22Rv1 (cell line): ENCODE results near the gene MAPK6.
"Not testable (repeated sequence)": the region's sequence is repeated elsewhere in the genome, so short reads cannot be mapped to it uniquely, and the experiment has no call there.

Experiments used
- H3K27ac ChIP-seq: fragments of 450-650 bp; 2 replicates; pipeline ENCODE4 v1.5.1; 2017
- ZFX ChIP-seq: fragments of 450-650 bp; IDR thresholded peaks from 2 replicates; pipeline ENCODE4 v1.6.1; 2017; ENCODE audit warnings: antibody characterized with exemption, borderline replicate concordance
- TF ChIP-seq, protein P1 (sequence below): fragments of 450-650 bp; IDR thresholded peaks from 2 replicates; pipeline ENCODE4 v1.5.1; 2017; ENCODE audit warnings: mild to moderate bottlenecking

Gene MAPK6

GRCh38 chr15:52078197-52078875, 59.3 kb downstream of the MAPK6 start:
- TF ChIP-seq, protein P1, sequence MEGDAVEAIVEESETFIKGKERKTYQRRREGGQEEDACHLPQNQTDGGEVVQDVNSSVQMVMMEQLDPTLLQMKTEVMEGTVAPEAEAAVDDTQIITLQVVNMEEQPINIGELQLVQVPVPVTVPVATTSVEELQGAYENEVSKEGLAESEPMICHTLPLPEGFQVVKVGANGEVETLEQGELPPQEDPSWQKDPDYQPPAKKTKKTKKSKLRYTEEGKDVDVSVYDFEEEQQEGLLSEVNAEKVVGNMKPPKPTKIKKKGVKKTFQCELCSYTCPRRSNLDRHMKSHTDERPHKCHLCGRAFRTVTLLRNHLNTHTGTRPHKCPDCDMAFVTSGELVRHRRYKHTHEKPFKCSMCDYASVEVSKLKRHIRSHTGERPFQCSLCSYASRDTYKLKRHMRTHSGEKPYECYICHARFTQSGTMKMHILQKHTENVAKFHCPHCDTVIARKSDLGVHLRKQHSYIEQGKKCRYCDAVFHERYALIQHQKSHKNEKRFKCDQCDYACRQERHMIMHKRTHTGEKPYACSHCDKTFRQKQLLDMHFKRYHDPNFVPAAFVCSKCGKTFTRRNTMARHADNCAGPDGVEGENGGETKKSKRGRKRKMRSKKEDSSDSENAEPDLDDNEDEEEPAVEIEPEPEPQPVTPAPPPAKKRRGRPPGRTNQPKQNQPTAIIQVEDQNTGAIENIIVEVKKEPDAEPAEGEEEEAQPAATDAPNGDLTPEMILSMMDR = no peak
- no peak for TF ChIP-seq ZFX

DNA sequence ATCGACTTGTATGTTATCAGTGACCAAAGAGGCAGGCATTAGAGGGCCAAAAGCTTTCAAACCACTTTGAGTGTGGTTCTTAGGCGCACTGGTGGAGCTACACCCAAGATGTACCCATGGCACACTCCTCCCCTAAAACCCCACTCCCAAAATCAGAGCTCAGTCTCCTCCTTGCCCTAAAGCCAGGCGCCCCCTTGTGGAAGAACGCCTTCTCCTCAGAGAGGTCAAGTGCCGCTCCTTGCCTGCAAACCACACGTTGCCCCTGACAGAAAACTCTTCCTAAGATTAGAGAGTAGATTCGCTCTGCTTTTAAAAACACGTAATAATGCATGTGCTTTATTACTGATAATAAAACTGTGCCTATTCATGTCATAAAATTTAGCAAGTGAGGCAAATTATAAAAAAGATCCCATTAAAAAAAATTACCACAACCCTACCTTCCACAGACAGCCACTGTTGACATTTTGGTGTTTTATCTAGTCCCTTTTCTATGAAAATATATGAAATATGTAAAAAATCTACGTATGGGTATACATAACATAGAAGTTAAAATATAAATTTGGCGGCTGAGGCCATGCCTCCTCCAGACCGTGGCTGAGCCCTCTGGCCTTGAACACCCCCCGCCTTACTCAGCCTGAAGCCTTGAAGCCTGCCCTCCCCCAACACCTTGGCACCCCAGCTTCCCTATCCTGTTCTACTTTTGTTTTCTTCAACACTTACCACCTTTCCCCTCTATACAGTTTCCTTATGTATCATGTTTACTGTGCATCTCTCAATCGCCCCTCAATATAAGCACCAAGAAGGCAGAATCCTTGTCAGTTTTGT, 60.1 kb downstream of the MAPK6 start:
- no peak overlapping the region for H3K27ac ChIP-seq
- no peak for TF ChIP-seq ZFX
- TF ChIP-seq, protein P1 = peak; percentile 95

More at GRCh38 chr15:52078197-52078875, 59.3 kb downstream of the MAPK6 start:
- no peak overlapping the region for H3K27ac ChIP-seq

DNA sequence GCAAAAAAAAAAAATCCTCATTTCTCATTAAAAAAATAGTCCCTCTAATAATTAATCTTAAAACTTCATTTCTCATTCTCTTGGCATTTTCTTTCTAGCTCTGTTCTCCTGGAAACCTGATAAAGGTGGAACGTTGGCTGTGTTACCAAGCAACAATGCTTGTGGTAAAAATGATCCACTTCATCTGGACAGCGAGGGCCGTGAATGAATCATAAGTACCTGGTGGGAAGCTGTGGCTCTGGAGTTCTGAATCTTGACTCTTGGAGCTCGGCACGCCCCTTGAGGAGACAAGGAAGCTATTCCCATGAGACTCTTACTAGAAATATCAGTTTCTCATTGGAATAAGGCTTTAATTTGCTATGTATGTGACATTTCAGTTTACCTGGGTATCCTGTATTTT, 61.0 kb downstream of the MAPK6 start:
- no peak overlapping the region for H3K27ac ChIP-seq
- no peak for TF ChIP-seq ZFX
- TF ChIP-seq, protein P1 = no peak

DNA sequence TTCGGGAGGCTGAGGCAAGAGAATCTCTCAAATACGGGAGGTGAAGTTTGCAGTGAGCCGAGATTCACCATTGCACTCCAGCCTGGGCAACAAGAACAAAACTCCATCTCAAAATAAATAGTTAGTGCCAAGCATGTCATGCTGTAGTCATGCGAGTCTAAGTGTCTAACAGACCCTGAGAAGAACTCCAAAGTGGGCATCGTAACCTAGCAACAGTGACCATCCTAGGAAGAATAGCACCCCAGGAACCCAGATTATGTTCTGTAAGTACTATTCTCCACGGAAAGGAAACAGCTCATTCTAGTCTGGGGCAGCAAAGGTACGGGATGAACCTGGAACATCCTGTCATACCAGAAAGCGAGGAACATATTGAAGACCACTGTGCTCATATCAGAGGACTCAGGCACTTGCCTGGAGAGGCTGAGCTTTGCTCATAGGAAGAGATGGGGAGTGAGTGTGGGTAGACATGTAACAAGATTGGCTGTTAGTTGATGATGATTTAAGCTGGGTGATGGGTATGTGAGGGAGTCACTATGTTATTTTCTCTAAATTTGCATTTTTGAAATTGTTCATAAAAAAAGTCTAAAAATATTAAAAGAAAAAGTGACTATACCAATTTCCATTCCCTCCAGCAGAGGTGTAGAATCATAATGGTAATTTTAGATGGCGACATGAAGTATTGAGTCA, 61.8 kb downstream of the MAPK6 start:
- H3K27ac ChIP-seq = no peak overlapping the region
- TF ChIP-seq, protein P1 = no peak
- TF ChIP-seq ZFX = no peak

- H3K27ac ChIP-seq = no peak overlapping the region
- TF ChIP-seq, protein P1 = no peak
- TF ChIP-seq ZFX = no peak
These were observed 63.4 kb downstream of the MAPK6 start for GRCh38 chr15:52082197-52083036.

- H3K27ac ChIP-seq = not testable (repeated sequence)
These were observed 64.0 kb downstream of the MAPK6 start for GRCh38 chr15:52083037-52083359.

DNA sequence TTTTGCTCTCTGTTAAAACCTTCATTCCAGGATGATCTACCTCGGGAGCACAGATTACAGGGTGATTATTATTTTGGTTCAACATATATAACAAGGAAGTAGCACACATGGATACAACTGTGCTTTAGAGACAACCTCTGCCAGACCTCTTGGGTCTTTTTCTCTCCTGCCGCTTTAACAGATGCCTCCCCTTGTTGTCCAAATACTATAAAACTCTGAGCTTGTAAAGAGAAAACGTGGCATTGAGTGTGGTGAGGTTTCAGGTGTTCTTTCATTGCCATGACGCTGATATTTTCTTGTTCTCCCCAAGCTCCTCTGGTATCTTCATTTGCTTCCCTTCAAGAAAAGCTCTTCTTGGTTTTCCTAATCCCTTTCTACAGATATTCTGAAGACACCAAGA, 64.6 kb downstream of the MAPK6 start:
- no peak overlapping the region for H3K27ac ChIP-seq
- TF ChIP-seq ZFX = no peak
- TF ChIP-seq, protein P1 = no peak
